ENCODE data around the gene CERCAM. TPM values are rescaled to one million over a fixed set of nuclear protein-coding genes. Genes with fewer than 3 reads are reported as not detected.

The CERCAM gene
- total and polyA plus RNA-seq, 3 donors from 2014 or later, result 19.7 to 26.0 (median 21.7) TPM

- H3K4me1 ChIP-seq, result no peaks in the 10 kb centered on the region
- TF ChIP-seq CTCF (IDR thresholded peaks at IDR 0.05) (no peak), POLR2A (IDR thresholded peaks at IDR 0.05) (no peak)
- WGBS, 2 donors, result 81% methylated on average over 9 of the region's 9 CpGs
- no peaks in the 10 kb centered on the region for H3K9me3 ChIP-seq
- intact Hi-C loops (cut with DNase I; ENCODE audit: low total_unique reads), result no loop called here
- no peak overlapping the region for H3K27ac ChIP-seq
- no peak for DNase-seq
- H3K4me3 ChIP-seq, result no peak overlapping the region
- H3K36me3 ChIP-seq (ENCODE audit: low read depth, missing control alignments), result no peaks in the 10 kb centered on the region
- H3K27me3 ChIP-seq, result no peaks in the 10 kb centered on the region
These were observed 13.7 kb upstream of the CERCAM start for GRCh38 chr9:128406848-128407391.

- no peaks in the 10 kb centered on the region for H3K27me3 ChIP-seq
- no peak for DNase-seq
- H3K4me3 ChIP-seq, result no peak overlapping the region
- H3K4me1 ChIP-seq, result no peaks in the 10 kb centered on the region
- WGBS, 2 donors, result 57 to 72% methylated on average over 10 to 26 of the region's 26 CpGs
- H3K27ac ChIP-seq, result no peak overlapping the region
- no peak for TF ChIP-seq CTCF (IDR thresholded peaks at IDR 0.05)
- no peak for TF ChIP-seq POLR2A (IDR thresholded peaks at IDR 0.05)
- no peaks in the 10 kb centered on the region for H3K9me3 ChIP-seq
- intact Hi-C loops (cut with DNase I; ENCODE audit: low total_unique reads), result no loop called here
- no peaks in the 10 kb centered on the region for H3K36me3 ChIP-seq (ENCODE audit: low read depth, missing control alignments)
These were observed 11.7 kb upstream of the CERCAM start for GRCh38 chr9:128408963-128409431.

- intact Hi-C loops (cut with DNase I; ENCODE audit: low total_unique reads), result no loop called here
- Histone ChIP-seq H3K4me3 (no peak overlapping the region), H3K9me3 (no peaks in the 10 kb centered on the region), H3K4me1 (no peaks in the 10 kb centered on the region), H3K36me3 (ENCODE audit: low read depth, missing control alignments) (no peaks in the 10 kb centered on the region), H3K27ac (no peak overlapping the region), H3K27me3 (no peaks in the 10 kb centered on the region)
- TF ChIP-seq CTCF (IDR thresholded peaks at IDR 0.05) (no peak), POLR2A (IDR thresholded peaks at IDR 0.05) (no peak)
- 61 to 73% methylated on average over 6 to 8 of the region's 8 CpGs for WGBS, 2 donors
- DNase-seq, result no peak
These were observed 11.2 kb upstream of the CERCAM start for GRCh38 chr9:128409450-128409849.

- Histone ChIP-seq H3K27ac (no peak overlapping the region), H3K4me3 (no peak overlapping the region), H3K27me3 (no peaks in the 10 kb centered on the region), H3K9me3 (no peaks in the 10 kb centered on the region), H3K36me3 (ENCODE audit: low read depth, missing control alignments) (no peaks in the 10 kb centered on the region), H3K4me1 (no peaks in the 10 kb centered on the region)
- TF ChIP-seq POLR2A (IDR thresholded peaks at IDR 0.05), result no peak
- no peak for TF ChIP-seq CTCF (IDR thresholded peaks at IDR 0.05)
- no peak for DNase-seq
- 39 to 51% methylated on average over 6 of the region's 6 CpGs for WGBS, 2 donors
- intact Hi-C loops (cut with DNase I; ENCODE audit: low total_unique reads), result no loop called here
These were observed 10.7 kb upstream of the CERCAM start for GRCh38 chr9:128409978-128410377.
